K562 (cell line): ENCODE results near the gene DRD2.

ENCODE experiments used
- ATF3 ChIP-seq, 2 experiments: fragments of 450-650 bp in 1 of 2; sonication (generic) in 1 of 2; formaldehyde crosslinking in 1 of 2; IDR thresholded peaks in 1 of 2; conservative IDR thresholded peaks in 1 of 2; 2 replicates each; pipeline versions ENCODE4 v1.6.1 to v1.8.1; 2016 to 2023; ENCODE audit warnings: mild to moderate bottlenecking in 2 of 2, moderate library complexity in 2 of 2, inconsistent platforms in 1 of 2, missing genetic modification reagents in 1 of 2
- CREB1 ChIP-seq, 2 experiments: sonication (generic) in 1 of 2; formaldehyde crosslinking in 1 of 2; IDR thresholded peaks; 2 replicates each; pipeline versions ENCODE4 v1.6.1 to v1.8.0; 2012 to 2022; ENCODE audit warnings: inconsistent platforms in 1 of 2, mild to moderate bottlenecking in 1 of 2, missing genetic modification reagents in 1 of 2, moderate library complexity in 1 of 2
- CREM ChIP-seq: IDR thresholded peaks from 2 replicates; pipeline ENCODE4 v1.6.1; 2014; ENCODE audit warnings: antibody characterized with exemption, low read depth
- CTCF ChIP-seq, 3 experiments: IDR thresholded peaks in 2 of 3; conservative IDR thresholded peaks in 1 of 3; 2 replicates each; pipeline ENCODE4 v1.5.1; 2011 to 2012; ENCODE audit warnings: low read length in 3 of 3, mild to moderate bottlenecking in 3 of 3, control low read depth in 2 of 3, improper control_type of control experiment in 1 of 3, inconsistent platforms in 1 of 3, low read depth in 1 of 3, mixed read lengths in 1 of 3, moderate library complexity in 1 of 3; ENCODE audit not compliant: insufficient read depth in 2 of 3
- ELK1 ChIP-seq: sonication (generic); formaldehyde crosslinking; IDR thresholded peaks from 2 replicates; pipeline ENCODE4 v1.8.1; 2022; ENCODE audit warnings: missing genetic modification reagents
- EP300 ChIP-seq: IDR thresholded peaks from 2 replicates; pipeline ENCODE4 v1.6.1; 2012; ENCODE audit warnings: low read length, improper control_type of control experiment
- HNRNPUL1 ChIP-seq: fragments of 200-400 bp; formaldehyde crosslinking; IDR thresholded peaks from 2 replicates; pipeline ENCODE4 v1.6.1; 2017; ENCODE audit warnings: low read length
- SMAD4 ChIP-seq: fragments of 250-450 bp; sonication (Bioruptor Pico); conservative IDR thresholded peaks from 2 replicates; pipeline ENCODE4 v1.8.0; 2021; ENCODE audit warnings: inconsistent platforms, mild to moderate bottlenecking, moderate library complexity
- ZNF232 ChIP-seq: sonication (generic); formaldehyde crosslinking; IDR thresholded peaks from 2 replicates; pipeline ENCODE4 v1.8.0; 2022; ENCODE audit warnings: mild to moderate bottlenecking, missing genetic modification reagents
- ZNF644 ChIP-seq: fragments of 200-800 bp; sonication (Bioruptor generic); IDR thresholded peaks from 2 replicates; pipeline ENCODE4 v1.6.1; 2016; ENCODE audit warnings: low read depth, missing genetic modification characterization, missing compliant biosample characterization

- no peak for TF ChIP-seq SMAD4 (CRISPR knock-in tag)
- TF ChIP-seq CTCF (IDR thresholded peaks at IDR 0.05 in 2 of 3, conservative IDR thresholded peaks at IDR 0.05 in 1 of 3; ENCODE audit: insufficient read depth in 2 of 3, low read depth in 1 of 3, low read length in 3 of 3), result no peak
- TF ChIP-seq ZNF232 (CRISPR knock-in tag), result no peak
- no peak for TF ChIP-seq ATF3 (IDR thresholded peaks at IDR 0.05)
- no peak for TF ChIP-seq ATF3 (CRISPR knock-in tag; conservative IDR thresholded peaks at IDR 0.05)
- TF ChIP-seq CREB1 (IDR thresholded peaks at IDR 0.05), result no peak
- no peak for TF ChIP-seq CREB1 (CRISPR knock-in tag; IDR thresholded peaks at IDR 0.05)
- TF ChIP-seq EP300, result no peak
- no peak for TF ChIP-seq CREM
- TF ChIP-seq ELK1 (CRISPR knock-in tag), result no peak
- no peak for TF ChIP-seq ZNF644 (tag)
- no peak for TF ChIP-seq HNRNPUL1
Observed at GRCh38 chr11:113408206-113408605, 67.0 kb downstream of the DRD2 start.
